Measurements from ENCODE around the gene C22orf15. TPM values are rescaled to one million over a fixed set of nuclear protein-coding genes. Genes with fewer than 3 reads are reported as not detected.

Gene C22orf15
- total RNA-seq, 1 donor from 2014 or later: not detected

DNA sequence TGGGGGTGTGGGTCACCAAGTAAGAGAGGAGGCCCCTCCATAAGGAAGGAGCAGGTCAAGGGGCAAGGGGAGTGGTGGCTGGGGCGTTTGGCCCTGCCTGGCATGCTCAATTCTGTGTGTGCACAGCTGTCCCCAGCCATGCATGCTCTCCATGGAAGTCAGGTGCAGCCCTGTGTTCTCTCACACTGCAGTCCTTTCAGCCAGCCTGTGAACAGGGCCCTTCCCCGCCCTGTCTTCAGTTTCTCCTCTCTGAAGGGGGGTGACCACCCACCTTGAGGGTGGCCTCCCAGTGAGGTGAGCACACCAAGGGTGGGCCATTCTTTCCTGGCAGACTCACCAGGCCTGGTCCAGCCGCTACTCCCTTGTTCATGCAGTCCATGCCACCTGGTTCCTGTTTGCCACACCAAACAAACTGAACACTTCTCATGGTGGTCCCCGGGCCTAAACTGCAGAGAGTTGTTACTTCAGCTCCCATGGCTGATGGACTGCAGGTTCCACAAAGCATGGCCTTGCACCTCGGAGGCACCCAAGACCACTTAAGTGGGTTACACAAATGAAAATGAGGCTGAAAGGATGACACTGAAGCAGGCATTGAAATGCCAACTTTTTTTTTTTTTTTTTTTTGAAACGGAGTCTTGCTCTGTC is 6.7 kb downstream of the C22orf15 start:
- Mint-ChIP-seq H3K4me3 (ENCODE audit: unreplicated experiment) (no peak overlapping the region), H3K4me1 (ENCODE audit: low read depth) (peaks cover 44% of the 10 kb centered on the region), H3K27me3 (ENCODE audit: low read depth) (no peaks in the 10 kb centered on the region), H3K27ac (ENCODE audit: unreplicated experiment) (no peak overlapping the region), H3K36me3 (ENCODE audit: low read depth) (peaks cover 2% of the 10 kb centered on the region), H3K9me3 (ENCODE audit: low read depth) (no peaks in the 10 kb centered on the region)
- no peak for DNase-seq (ENCODE audit: low spot score)
- TF ChIP-seq, protein P1, sequence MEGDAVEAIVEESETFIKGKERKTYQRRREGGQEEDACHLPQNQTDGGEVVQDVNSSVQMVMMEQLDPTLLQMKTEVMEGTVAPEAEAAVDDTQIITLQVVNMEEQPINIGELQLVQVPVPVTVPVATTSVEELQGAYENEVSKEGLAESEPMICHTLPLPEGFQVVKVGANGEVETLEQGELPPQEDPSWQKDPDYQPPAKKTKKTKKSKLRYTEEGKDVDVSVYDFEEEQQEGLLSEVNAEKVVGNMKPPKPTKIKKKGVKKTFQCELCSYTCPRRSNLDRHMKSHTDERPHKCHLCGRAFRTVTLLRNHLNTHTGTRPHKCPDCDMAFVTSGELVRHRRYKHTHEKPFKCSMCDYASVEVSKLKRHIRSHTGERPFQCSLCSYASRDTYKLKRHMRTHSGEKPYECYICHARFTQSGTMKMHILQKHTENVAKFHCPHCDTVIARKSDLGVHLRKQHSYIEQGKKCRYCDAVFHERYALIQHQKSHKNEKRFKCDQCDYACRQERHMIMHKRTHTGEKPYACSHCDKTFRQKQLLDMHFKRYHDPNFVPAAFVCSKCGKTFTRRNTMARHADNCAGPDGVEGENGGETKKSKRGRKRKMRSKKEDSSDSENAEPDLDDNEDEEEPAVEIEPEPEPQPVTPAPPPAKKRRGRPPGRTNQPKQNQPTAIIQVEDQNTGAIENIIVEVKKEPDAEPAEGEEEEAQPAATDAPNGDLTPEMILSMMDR (IDR thresholded peaks at IDR 0.05): no peak

DNA sequence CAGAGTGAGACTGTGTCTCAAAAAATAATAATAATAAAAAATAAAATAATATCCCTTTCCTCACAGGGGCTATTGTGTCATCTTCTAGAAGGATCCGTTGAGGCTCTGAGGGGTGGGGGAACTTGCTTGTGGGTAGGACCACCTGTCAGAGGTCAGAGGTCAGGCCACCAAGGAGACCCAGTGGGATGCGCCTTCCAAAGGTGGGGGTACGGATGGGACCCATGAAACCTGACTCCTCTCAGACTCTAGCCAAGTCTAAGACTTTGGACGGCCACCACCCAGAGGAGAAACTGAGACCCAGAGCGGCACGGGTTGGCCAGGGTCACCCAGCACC is 9.5 kb downstream of the C22orf15 start:
- DNase-seq (ENCODE audit: low spot score): no peak
- TF ChIP-seq, protein P1 (IDR thresholded peaks at IDR 0.05): no peak
- Mint-ChIP-seq H3K4me1 (ENCODE audit: low read depth) (peaks cover 53% of the 10 kb centered on the region), H3K27me3 (ENCODE audit: low read depth) (no peaks in the 10 kb centered on the region), H3K9me3 (ENCODE audit: low read depth) (no peaks in the 10 kb centered on the region), H3K27ac (ENCODE audit: unreplicated experiment) (no peak overlapping the region), H3K4me3 (ENCODE audit: unreplicated experiment) (peak overlapping the region; percentile 58), H3K36me3 (ENCODE audit: low read depth) (no peaks in the 10 kb centered on the region)

DNA sequence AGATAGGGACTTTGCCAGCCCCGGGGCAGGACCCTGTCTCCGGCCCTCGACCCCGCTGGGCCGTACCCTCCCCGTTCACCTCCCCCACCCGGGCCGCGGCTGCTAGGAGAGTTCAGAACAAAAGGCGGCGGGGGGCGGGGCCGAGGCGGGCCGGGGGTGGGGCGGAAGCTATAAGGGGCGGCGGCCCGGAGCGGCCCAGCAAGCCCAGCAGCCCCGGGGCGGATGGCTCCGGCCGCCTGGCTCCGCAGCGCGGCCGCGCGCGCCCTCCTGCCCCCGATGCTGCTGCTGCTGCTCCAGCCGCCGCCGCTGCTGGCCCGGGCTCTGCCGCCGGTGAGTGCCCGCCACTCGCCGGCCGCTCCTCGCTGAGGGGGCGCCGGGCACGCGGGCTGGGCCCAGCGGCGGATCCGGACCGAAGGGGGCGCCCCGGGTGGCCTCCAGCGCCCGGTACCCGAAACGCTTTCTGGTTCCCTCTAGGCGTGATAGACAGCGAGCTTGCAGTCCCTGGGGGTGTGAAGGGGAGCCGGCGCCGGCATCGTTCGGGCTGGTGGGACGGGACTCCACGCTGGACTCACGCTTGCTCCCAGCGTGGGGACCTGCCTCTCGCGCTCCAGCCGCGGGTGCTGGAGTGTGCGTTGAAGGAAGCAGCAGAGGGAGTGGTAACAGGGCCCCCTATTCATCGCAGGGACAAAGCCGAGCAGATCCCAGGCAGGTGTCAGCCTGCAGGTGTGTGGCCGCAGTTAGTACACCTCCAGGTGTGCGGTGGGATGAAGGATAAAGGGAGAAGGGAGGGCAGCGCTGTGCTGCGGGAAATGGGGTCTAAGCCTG is 10.1 kb downstream of the C22orf15 start, which contains the start of gene MMP11:
Gene MMP11 (plus strand): TSS at position 201 of the 825 bp plus-strand sequence. CDS start 22 bp downstream, at position 223.
- H3K27me3 Mint-ChIP-seq (ENCODE audit: low read depth): no peaks in the 10 kb centered on the region
- H3K9me3 Mint-ChIP-seq (ENCODE audit: low read depth): no peaks in the 10 kb centered on the region
- H3K36me3 Mint-ChIP-seq (ENCODE audit: low read depth): no peaks in the 10 kb centered on the region
- no peak for DNase-seq (ENCODE audit: low spot score)
- H3K4me1 Mint-ChIP-seq (ENCODE audit: low read depth): peaks cover 58% of the 10 kb centered on the region
- TF ChIP-seq, protein P1 (IDR thresholded peaks at IDR 0.05): peak; percentile 46
- H3K4me3 Mint-ChIP-seq (ENCODE audit: unreplicated experiment): peak within 1 kb of the TSS; percentile 71
- peak within 1 kb of the TSS; percentile 78 for H3K27ac Mint-ChIP-seq (ENCODE audit: unreplicated experiment)

DNA sequence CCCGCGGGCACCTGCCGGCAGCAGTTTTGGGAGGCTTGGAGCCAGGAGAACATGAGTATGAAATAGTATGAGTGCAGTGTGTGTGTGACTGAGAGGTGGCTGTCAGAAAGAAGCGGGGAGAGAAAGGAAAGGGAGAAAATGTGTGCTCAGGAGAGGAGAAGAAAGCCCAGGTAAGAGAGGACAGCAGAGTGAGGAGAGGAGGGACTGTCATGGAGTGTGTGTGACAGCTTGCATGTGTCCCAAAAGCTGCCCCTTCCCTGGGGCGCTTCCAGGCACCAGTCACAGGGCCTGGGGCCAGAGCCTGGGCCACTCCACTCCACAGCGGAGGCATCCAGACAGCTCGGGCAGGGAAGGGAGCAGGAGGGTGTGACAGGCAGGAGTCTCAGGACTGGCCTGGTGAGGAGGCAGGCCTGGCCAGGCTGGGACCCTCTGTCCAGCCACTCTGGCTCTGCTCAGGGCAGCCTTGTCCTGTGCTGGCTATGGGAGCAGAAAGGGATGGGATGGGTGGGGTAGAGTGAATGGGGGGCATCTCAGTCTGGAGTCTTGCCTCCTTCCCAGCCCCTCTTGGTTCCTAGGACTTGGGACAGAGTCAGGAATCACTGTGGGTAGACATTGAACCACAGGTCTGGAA is 10.8 kb downstream of the C22orf15 start:
- H3K9me3 Mint-ChIP-seq (ENCODE audit: low read depth): no peaks in the 10 kb centered on the region
- no peak for DNase-seq (ENCODE audit: low spot score)
- H3K4me3 Mint-ChIP-seq (ENCODE audit: unreplicated experiment): peak overlapping the region; percentile 71
- H3K4me1 Mint-ChIP-seq (ENCODE audit: low read depth): peaks cover 63% of the 10 kb centered on the region
- TF ChIP-seq, protein P1 (IDR thresholded peaks at IDR 0.05): no peak
- no peaks in the 10 kb centered on the region for H3K36me3 Mint-ChIP-seq (ENCODE audit: low read depth)
- no peaks in the 10 kb centered on the region for H3K27me3 Mint-ChIP-seq (ENCODE audit: low read depth)
- peak overlapping the region; percentile 78 for H3K27ac Mint-ChIP-seq (ENCODE audit: unreplicated experiment)
